Adipocyte (in vitro differentiated cells): ENCODE measurements around the gene APP.

Experiments
- DNase-seq: peaks from one replicate; pipeline ENCODE4 v3.0.0-alpha.2; 2015; ENCODE audit warnings: low read depth
- H3K27me3 ChIP-seq: replicated peaks from 2 replicates; pipeline ENCODE4 v1.7.0; 2013; ENCODE audit warnings: mild to moderate bottlenecking, low read length, moderate library complexity; ENCODE audit not compliant: control insufficient read depth, insufficient read depth
- H3K36me3 ChIP-seq: 2 replicates; pipeline ENCODE4 v1.7.0; 2013; ENCODE audit warnings: low read length, mild to moderate bottlenecking, moderate library complexity; ENCODE audit not compliant: control insufficient read depth, insufficient read depth, severe bottlenecking
- H3K4me1 ChIP-seq: 2 replicates; pipeline ENCODE4 v1.7.0; 2013; ENCODE audit warnings: mild to moderate bottlenecking, low read length, moderate library complexity; ENCODE audit not compliant: control insufficient read depth, insufficient read depth
- H3K4me3 ChIP-seq: 2 replicates; pipeline ENCODE4 v1.7.0; 2013; ENCODE audit warnings: mild to moderate bottlenecking, low read length, moderate library complexity
- H3K9ac ChIP-seq: 2 replicates; pipeline ENCODE4 v1.7.0; 2013; ENCODE audit warnings: mild to moderate bottlenecking, low read length, moderate library complexity
- H3K9me3 ChIP-seq: 2 replicates; pipeline ENCODE4 v1.7.0; 2013; ENCODE audit warnings: mild to moderate bottlenecking, low read length, moderate library complexity; ENCODE audit not compliant: control insufficient read depth

APP gene

GRCh38 chr21:25857308-25858074 is 313.1 kb downstream of the APP start:
- H3K36me3 ChIP-seq = no peaks in the 10 kb centered on the region
- H3K4me3 ChIP-seq = no peak overlapping the region
- no peaks in the 10 kb centered on the region for H3K9me3 ChIP-seq
- no peaks in the 10 kb centered on the region for H3K27me3 ChIP-seq
- H3K9ac ChIP-seq = no peak overlapping the region
- H3K4me1 ChIP-seq = no peaks in the 10 kb centered on the region
- peak; percentile 66 for DNase-seq

- H3K36me3 ChIP-seq = no peaks in the 10 kb centered on the region
- H3K27me3 ChIP-seq = no peaks in the 10 kb centered on the region
- no peaks in the 10 kb centered on the region for H3K4me1 ChIP-seq
- no peaks in the 10 kb centered on the region for H3K9me3 ChIP-seq
- DNase-seq = no peak
- no peak overlapping the region for H3K4me3 ChIP-seq
- no peak overlapping the region for H3K9ac ChIP-seq
Observed at GRCh38 chr21:25855576-25855975, 315.0 kb downstream of the APP start.

GRCh38 chr21:25850126-25850842 is 320.3 kb downstream of the APP start:
- Histone ChIP-seq H3K36me3 (no peaks in the 10 kb centered on the region), H3K9me3 (no peaks in the 10 kb centered on the region), H3K9ac (no peak overlapping the region), H3K4me1 (no peaks in the 10 kb centered on the region), H3K27me3 (peaks cover 3% of the 10 kb centered on the region), H3K4me3 (no peak overlapping the region)
- DNase-seq = no peak

GRCh38 chr21:25848309-25848708 is 322.3 kb downstream of the APP start:
- DNase-seq = no peak
- Histone ChIP-seq H3K4me1 (no peaks in the 10 kb centered on the region), H3K27me3 (peaks cover 13% of the 10 kb centered on the region), H3K4me3 (no peak overlapping the region), H3K9ac (no peak overlapping the region), H3K36me3 (no peaks in the 10 kb centered on the region), H3K9me3 (no peaks in the 10 kb centered on the region)

- Histone ChIP-seq H3K9ac (no peak overlapping the region), H3K4me3 (no peak overlapping the region), H3K27me3 (peaks cover 35% of the 10 kb centered on the region), H3K4me1 (no peaks in the 10 kb centered on the region), H3K9me3 (no peaks in the 10 kb centered on the region), H3K36me3 (no peaks in the 10 kb centered on the region)
- peak; percentile 60 for DNase-seq
Observed at GRCh38 chr21:25845729-25846256, 324.8 kb downstream of the APP start.

GRCh38 chr21:25842925-25843324 is 327.6 kb downstream of the APP start:
- no peak for DNase-seq
- Histone ChIP-seq H3K4me1 (no peaks in the 10 kb centered on the region), H3K9ac (no peak overlapping the region), H3K27me3 (peaks cover 40% of the 10 kb centered on the region), H3K9me3 (peaks cover 8% of the 10 kb centered on the region), H3K36me3 (no peaks in the 10 kb centered on the region), H3K4me3 (no peak overlapping the region)

- peaks cover 8% of the 10 kb centered on the region for H3K9me3 ChIP-seq
- peaks cover 2% of the 10 kb centered on the region for H3K4me1 ChIP-seq
- H3K9ac ChIP-seq = no peak overlapping the region
- no peaks in the 10 kb centered on the region for H3K36me3 ChIP-seq
- H3K27me3 ChIP-seq = peaks cover 33% of the 10 kb centered on the region
- peak; percentile 22 for DNase-seq
- no peak overlapping the region for H3K4me3 ChIP-seq
Observed at GRCh38 chr21:25838809-25839208, 331.8 kb downstream of the APP start.

GRCh38 chr21:25837533-25838265 is 332.9 kb downstream of the APP start:
- Histone ChIP-seq H3K27me3 (peaks cover 22% of the 10 kb centered on the region), H3K9ac (no peak overlapping the region), H3K36me3 (no peaks in the 10 kb centered on the region), H3K4me3 (no peak overlapping the region), H3K4me1 (peaks cover 6% of the 10 kb centered on the region), H3K9me3 (peaks cover 8% of the 10 kb centered on the region)
- DNase-seq = peak; percentile 87

- Histone ChIP-seq H3K9me3 (peaks cover 8% of the 10 kb centered on the region), H3K27me3 (peaks cover 12% of the 10 kb centered on the region), H3K9ac (no peak overlapping the region), H3K36me3 (no peaks in the 10 kb centered on the region), H3K4me3 (no peak overlapping the region), H3K4me1 (peaks cover 7% of the 10 kb centered on the region)
- peak; percentile 6 for DNase-seq
Observed at GRCh38 chr21:25836396-25836795, 334.2 kb downstream of the APP start.

GRCh38 chr21:25834381-25834780 is 336.2 kb downstream of the APP start:
- no peak overlapping the region for H3K4me3 ChIP-seq
- no peaks in the 10 kb centered on the region for H3K9me3 ChIP-seq
- no peaks in the 10 kb centered on the region for H3K27me3 ChIP-seq
- H3K9ac ChIP-seq = no peak overlapping the region
- H3K4me1 ChIP-seq = peaks cover 7% of the 10 kb centered on the region
- no peak for DNase-seq
- no peaks in the 10 kb centered on the region for H3K36me3 ChIP-seq
